Activated T-cell treated with anti-CD3 and anti-CD28 coated beads, Interleukin-2, amount 50 U/mL, for 4 hours (primary cell): Measurements from ENCODE around the gene ARHGEF1. TPM values are rescaled to one million over a fixed set of nuclear protein-coding genes. Genes with fewer than 3 reads are reported as not detected.

ENCODE experiments used
- ATAC-seq, 2 donors: fragments of 200-7000 bp; cut with Tn5 transposase; one replicate each; pipeline ENCODE4 v1.10.0; 2021
- DNase-seq: peaks from one replicate; pipeline ENCODE4 v3.0.0-alpha.2; 2020
- H3K27me3 Mint-ChIP-seq: one replicate; pipeline ENCODE4 v1.8.0; 2021; ENCODE audit warnings: low read depth, mixed read lengths
- H3K36me3 Mint-ChIP-seq: one replicate; pipeline ENCODE4 v1.8.0; 2022; ENCODE audit warnings: mixed read lengths; ENCODE audit not compliant: insufficient read depth
- H3K4me1 Mint-ChIP-seq: one replicate; pipeline ENCODE4 v1.8.0; 2021; ENCODE audit warnings: low read depth, mixed read lengths
- H3K4me3 Mint-ChIP-seq: one replicate; pipeline ENCODE4 v1.8.0; 2021; ENCODE audit warnings: mild to moderate bottlenecking, moderate library complexity, mixed read lengths
- H3K9me3 Mint-ChIP-seq: one replicate; pipeline ENCODE4 v1.8.0; 2021; ENCODE audit warnings: mixed read lengths
- total RNA-seq, 3 donors: library from RNA; stranded (reverse); gene quantifications; one replicate each; pipeline ENCODE4 v1.2.1, GENCODE V29; 2021

The ARHGEF1 gene
- total RNA-seq, 3 donors from 2014 or later, result 286 to 314 (median 301) TPM

DNA sequence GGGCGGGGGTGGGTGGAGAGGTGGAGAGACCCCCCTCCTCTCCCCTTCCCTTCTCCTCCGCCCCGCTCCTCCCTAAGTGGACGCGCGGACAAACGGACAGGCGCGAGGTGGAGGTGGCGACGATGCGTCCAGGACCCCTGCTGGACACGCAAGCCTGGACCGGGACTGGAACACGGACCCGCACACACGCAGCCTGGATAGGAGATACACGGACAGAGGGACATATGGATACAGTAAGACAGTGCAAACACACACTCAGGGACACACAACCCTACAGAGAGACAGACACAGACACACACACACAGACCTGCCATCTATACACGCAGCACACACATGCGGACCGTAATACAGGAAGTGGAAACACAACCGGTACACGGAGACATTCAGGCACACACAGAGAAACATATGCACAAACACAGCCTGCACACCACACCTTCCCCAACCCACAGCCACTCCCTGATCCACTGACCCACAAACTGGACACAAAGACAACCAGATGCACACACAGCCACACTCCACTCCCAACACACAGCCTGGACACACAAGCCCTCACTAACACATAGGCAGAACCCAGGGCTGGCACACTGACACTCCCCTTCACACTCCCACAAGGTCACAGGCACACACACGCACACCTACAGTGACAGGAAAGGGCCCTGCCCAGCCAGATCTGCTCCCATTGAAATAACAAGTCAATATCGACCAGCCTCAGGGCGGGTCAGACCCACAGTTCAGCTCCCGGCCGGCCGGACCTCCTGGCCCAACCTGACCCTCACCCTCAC is 46.0 kb downstream of the ARHGEF1 start:
- H3K9me3 Mint-ChIP-seq, result no peaks in the 10 kb centered on the region
- peaks cover 36% of the 10 kb centered on the region for H3K4me1 Mint-ChIP-seq
- no peaks in the 10 kb centered on the region for H3K36me3 Mint-ChIP-seq
- H3K4me3 Mint-ChIP-seq, result peak overlapping the region; percentile 83
- no peaks in the 10 kb centered on the region for H3K27me3 Mint-ChIP-seq
- peak; percentile 65 to 68 for ATAC-seq
- no peak for DNase-seq

DNA sequence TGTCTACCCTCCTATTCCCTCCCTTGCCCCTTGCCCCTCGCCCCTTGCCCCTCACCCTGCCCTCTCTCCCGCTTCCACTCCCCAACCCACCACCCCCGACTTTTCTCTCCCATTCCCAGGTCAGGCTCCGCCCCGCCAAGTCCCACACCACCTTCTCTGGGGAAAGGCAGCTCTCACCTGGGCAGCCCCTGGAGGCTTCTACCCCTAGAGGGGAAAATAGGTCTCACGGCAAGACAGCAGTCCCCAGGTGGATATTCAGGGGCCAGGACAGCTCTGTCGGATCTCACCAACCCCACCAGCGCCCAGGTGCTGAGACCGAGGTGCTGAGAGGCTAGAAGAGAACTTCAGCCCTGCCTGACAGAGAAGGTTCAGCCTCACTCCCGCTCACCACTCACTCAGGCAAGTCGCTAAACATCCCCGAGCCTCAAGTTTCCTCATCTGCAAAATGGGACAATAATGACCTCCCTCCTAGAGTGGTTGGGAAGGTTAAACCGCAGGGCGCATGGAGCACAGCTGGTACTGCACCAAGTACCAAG is 46.6 kb downstream of the ARHGEF1 start:
- ATAC-seq (no peak), DNase-seq (no peak)
- Mint-ChIP-seq H3K4me3 (peak overlapping the region; percentile 37), H3K9me3 (no peaks in the 10 kb centered on the region), H3K27me3 (no peaks in the 10 kb centered on the region), H3K4me1 (peaks cover 40% of the 10 kb centered on the region), H3K36me3 (no peaks in the 10 kb centered on the region)

DNA sequence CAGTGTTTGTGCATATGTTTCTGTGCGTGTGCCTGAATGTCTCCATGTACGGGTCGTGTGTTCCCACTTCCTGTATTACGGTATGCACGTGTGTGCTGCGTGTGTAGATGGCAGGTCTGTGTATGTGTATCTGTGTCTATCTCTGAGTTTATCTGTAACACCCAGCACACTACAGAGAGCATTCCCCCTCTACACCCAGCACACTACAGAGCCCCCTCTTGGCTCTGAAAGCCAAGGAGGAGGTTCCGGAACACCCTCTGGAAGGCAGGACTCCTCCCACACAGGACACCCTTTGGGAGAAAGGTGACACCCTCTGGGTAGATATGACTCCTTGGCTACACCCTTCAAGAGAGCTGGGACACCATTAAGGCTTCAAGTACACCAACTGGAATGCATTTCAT is 47.3 kb downstream of the ARHGEF1 start:
- H3K9me3 Mint-ChIP-seq, result no peaks in the 10 kb centered on the region
- H3K4me3 Mint-ChIP-seq, result no peak overlapping the region
- DNase-seq (no peak), ATAC-seq (no peak)
- peaks cover 2% of the 10 kb centered on the region for H3K27me3 Mint-ChIP-seq
- peaks cover 47% of the 10 kb centered on the region for H3K4me1 Mint-ChIP-seq
- H3K36me3 Mint-ChIP-seq, result no peaks in the 10 kb centered on the region

DNA sequence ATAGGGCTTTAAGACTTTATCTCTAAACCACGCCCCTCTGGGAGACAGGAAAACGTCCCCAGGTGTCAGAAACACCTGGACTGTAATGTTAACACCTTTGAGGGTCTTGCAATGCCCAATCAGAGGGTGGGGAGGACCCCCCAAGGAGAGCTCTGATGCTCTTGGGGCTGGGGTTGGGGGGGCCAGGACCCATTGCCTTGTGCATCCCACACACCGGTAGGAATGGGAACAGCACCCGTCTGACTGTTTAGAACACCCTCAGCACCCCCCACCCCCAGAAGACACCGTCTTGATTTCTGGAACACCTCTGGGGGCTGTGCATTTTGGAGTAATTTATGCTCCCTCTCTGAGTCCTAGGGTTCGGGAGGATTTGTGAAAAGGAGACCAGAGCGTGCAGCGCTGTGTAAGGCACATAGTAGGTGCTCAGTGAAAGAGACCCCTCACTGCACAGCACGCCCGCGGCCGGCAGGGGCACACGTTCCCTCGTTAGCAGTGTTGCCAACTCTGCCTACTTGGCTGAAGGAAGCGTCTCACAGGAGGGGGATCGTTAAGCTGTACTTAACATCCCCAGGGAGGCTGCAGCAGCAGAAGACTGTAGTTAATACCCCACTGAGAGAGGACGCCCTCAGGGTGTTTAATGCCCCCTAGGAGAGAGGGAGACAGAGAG is 48.1 kb downstream of the ARHGEF1 start:
- H3K4me1 Mint-ChIP-seq, result peaks cover 51% of the 10 kb centered on the region
- no peak overlapping the region for H3K4me3 Mint-ChIP-seq
- no peaks in the 10 kb centered on the region for H3K9me3 Mint-ChIP-seq

DNA sequence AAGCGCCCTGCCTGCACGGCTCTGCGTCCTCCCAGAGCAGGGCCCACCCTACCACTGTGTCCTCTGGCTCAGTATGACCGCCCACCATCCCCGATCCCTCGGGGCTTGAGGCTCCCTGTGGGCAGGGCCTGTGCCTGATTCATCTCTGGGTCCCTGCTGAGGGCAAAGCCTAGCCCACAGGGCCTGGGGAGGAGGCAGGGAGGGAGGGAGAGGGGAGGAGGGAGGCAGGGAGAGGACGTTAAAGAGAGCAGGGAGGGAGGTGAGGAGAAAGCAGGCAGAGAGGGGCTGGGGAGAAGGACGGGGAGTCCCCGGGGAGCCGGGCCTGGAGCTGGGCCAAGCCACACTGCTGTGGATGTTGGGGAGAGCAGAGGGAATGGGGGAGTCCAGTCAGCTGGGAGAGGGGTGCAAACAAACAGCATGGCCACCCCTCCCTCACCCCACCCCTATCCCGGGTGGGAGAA is 49.3 kb downstream of the ARHGEF1 start:
- H3K36me3 Mint-ChIP-seq, result no peaks in the 10 kb centered on the region
- no peak overlapping the region for H3K4me3 Mint-ChIP-seq
- peaks cover 60% of the 10 kb centered on the region for H3K4me1 Mint-ChIP-seq
- no peak for DNase-seq
- no peaks in the 10 kb centered on the region for H3K9me3 Mint-ChIP-seq
- ATAC-seq, result no peak
- peaks cover 4% of the 10 kb centered on the region for H3K27me3 Mint-ChIP-seq

More for the DNA sequence above, 48.1 kb downstream of the ARHGEF1 start:
- no peaks in the 10 kb centered on the region for H3K36me3 Mint-ChIP-seq
- H3K27me3 Mint-ChIP-seq, result peaks cover 2% of the 10 kb centered on the region
- no peak for DNase-seq
- ATAC-seq, result no peak

DNA sequence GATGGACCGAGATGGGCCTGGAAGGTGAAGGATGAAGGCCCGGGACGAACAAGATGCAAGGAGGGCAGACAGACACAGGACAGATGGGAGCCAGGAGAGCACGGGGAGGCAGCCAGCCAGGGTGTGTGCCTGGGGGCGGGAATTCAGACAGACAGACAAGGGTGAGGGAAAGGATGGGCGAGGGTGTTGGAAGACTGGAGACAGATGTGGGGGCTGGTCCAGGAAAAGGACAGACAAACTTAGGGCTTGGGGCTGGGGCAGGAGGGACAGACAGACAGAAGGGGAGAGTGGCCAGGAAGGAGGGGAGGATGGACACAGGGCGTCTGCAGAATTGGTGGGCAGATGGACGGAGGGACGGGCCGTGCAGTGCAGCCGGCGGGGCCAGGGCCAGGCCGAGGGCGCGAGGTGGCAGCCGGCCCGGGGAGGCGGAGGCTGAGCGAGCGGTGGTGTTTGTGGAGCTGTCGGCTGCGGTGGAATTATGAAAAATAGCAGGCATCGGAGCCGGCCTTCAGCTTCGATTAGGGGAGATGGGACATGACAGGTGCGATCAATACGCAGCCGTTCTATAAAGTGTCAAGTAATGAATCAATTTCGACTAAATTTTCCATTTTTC is 49.8 kb downstream of the ARHGEF1 start:
- no peaks in the 10 kb centered on the region for H3K36me3 Mint-ChIP-seq
- no peak for ATAC-seq
- H3K9me3 Mint-ChIP-seq, result no peaks in the 10 kb centered on the region
- H3K27me3 Mint-ChIP-seq, result peaks cover 4% of the 10 kb centered on the region
- no peak overlapping the region for H3K4me3 Mint-ChIP-seq
- H3K4me1 Mint-ChIP-seq, result peaks cover 64% of the 10 kb centered on the region
- no peak for DNase-seq

DNA sequence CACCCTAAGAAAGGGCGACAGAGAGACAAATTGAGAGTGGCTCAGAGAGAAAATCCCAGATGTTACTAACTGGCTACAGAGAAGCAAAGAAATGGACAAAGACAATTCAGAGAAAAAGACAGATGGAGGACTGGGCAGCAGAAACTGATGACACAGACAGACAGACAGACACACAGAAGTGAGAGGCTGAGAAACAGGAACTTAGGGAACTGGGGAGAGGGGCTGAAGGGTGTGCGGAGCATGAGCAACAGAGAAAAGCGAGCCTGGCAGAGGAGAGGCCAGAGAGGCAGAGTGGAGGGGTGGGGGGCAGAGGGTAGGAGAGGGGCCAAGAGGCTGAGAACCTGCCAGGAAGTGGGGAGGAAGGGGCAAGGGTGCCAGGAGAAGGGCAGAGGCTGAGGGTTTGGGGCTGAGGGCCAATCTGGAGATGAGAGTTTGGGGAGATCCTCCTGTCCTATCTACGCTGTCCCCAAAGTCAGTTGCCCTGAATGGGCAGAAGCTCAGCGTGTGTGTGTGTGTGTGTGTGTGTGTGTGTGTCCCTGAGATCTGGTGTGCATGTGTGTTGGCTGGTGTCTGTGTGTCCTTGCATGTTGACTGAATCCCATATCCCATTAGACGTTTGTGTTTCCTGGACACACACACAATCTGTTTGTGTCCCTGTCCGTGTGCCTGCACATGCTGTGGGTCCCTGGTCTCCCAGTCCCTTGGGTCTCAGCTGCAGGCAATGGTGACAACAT is 50.9 kb downstream of the ARHGEF1 start:
- peaks cover 4% of the 10 kb centered on the region for H3K27me3 Mint-ChIP-seq
- no peaks in the 10 kb centered on the region for H3K9me3 Mint-ChIP-seq
- ATAC-seq, result no peak
- no peak for DNase-seq
- no peak overlapping the region for H3K4me3 Mint-ChIP-seq
- peaks cover 61% of the 10 kb centered on the region for H3K4me1 Mint-ChIP-seq
- no peaks in the 10 kb centered on the region for H3K36me3 Mint-ChIP-seq

DNA sequence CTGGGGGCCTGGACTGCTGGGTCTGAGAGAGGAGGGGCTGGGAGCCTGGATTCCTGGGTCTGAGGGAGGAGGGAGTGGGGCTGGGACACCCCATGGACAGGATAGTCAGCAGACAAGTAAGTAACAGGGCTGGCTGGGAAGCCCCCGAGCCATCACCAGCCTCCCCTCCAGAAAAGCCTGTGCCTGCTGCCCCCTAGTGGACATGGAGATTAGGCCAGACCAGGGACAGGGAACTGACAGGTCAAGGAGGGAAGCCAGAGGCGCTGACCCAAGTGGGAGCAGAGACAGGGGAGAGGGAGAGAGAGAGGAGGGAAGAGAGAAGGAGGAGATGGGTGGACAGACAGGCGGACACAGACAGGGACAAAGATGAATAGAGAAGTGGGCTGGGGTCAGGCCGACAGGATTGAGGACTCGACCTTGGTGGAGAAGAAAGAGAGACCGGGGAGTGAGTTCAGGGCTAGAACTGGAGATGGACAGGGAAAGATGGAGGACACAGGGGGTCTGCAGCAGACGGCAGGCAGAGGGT is 51.9 kb downstream of the ARHGEF1 start:
- Mint-ChIP-seq H3K36me3 (no peaks in the 10 kb centered on the region), H3K9me3 (no peaks in the 10 kb centered on the region), H3K27me3 (peaks cover 4% of the 10 kb centered on the region), H3K4me1 (peaks cover 52% of the 10 kb centered on the region), H3K4me3 (peak overlapping the region; percentile 31)
- DNase-seq (peak; percentile 81), ATAC-seq (peak; percentile 64 to 65)

DNA sequence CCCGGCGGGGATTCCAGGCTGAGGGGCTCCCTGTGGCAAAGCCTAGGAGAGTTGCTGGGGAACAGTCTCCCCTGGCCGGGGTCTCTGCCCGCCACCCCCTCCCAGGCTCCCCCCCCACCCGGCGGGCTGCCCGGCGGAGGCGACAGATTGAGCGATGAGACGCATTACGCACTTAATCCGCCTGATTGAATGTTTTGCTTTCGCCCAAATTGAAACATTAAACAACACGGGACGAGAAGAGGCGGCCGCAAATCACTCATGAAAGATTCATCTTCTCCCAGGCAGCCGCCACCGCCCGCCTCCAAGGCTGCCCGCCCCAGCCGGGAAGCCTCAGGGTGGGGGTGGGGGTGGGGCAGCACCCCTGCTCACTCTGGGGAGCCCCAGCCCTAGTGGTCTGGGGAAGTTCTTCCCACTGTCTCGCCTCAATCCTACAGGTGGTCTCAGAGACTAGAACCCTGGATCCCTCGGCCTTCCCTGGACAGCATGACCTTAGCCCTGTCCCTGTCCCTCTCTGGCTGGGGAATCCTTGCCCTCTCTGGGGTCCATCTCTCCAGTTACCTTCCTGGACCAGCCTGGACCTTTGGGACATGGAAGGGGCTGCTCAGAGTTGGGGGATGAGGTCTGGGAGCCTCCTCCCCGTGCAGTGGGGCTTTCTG is 52.9 kb downstream of the ARHGEF1 start:
- H3K4me3 Mint-ChIP-seq, result no peak overlapping the region
- peaks cover 46% of the 10 kb centered on the region for H3K4me1 Mint-ChIP-seq
- H3K36me3 Mint-ChIP-seq, result no peaks in the 10 kb centered on the region
- peaks cover 4% of the 10 kb centered on the region for H3K27me3 Mint-ChIP-seq
- DNase-seq (no peak), ATAC-seq (peak in 1 of 2 donors; percentile 4)
- H3K9me3 Mint-ChIP-seq, result no peaks in the 10 kb centered on the region

DNA sequence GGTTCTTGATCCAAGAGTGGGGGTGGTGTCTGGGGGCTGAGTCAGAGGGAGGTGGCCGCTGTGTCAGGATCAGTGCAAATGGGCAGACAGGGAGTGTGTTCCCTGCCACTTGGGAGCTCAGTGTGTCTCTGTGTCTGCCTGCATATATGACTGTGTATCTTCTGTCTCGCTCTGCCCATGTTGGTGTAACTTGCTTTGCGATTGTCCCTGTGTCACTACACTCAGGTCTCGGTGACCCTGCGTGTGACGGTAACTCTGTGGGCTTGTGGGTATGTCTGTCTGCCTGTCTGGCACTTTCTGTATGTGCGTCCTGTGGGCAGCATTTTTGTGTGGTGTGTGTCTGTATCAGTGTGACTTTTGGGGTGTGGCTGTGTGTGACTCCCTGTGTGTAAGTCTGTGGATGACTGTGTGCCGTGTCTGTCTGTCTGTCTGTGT is 53.4 kb downstream of the ARHGEF1 start:
- no peaks in the 10 kb centered on the region for H3K9me3 Mint-ChIP-seq
- no peaks in the 10 kb centered on the region for H3K36me3 Mint-ChIP-seq
- ATAC-seq, result peak; percentile 61 to 75
- peaks cover 47% of the 10 kb centered on the region for H3K4me1 Mint-ChIP-seq
- peaks cover 5% of the 10 kb centered on the region for H3K27me3 Mint-ChIP-seq
- DNase-seq, result peak; percentile 45
- H3K4me3 Mint-ChIP-seq, result peak overlapping the region; percentile 1

DNA sequence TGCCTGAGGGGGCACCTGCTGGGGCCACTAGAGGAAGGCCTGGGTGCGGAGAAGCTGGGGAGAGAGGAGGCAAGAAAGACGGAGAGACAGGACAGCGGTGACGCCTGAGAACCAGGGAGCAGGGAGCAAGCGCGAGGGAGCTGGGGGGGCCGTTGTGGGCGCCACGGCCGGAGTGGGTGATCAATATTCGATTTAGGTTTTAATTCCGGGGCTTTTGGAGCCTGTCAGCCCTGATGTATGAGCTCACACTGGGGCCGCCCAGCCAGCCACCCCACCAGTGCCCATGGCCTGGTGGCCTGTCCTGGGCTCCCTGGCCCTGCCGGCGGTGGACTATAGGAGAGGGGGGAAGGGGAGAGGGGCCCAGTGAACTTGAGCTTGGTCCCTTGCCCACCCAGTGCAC is 54.0 kb downstream of the ARHGEF1 start:
- ATAC-seq, result no peak
- H3K9me3 Mint-ChIP-seq, result no peaks in the 10 kb centered on the region
- peaks cover 7% of the 10 kb centered on the region for H3K27me3 Mint-ChIP-seq
- peaks cover 52% of the 10 kb centered on the region for H3K4me1 Mint-ChIP-seq
- no peak for DNase-seq
- H3K4me3 Mint-ChIP-seq, result no peak overlapping the region
- no peaks in the 10 kb centered on the region for H3K36me3 Mint-ChIP-seq

DNA sequence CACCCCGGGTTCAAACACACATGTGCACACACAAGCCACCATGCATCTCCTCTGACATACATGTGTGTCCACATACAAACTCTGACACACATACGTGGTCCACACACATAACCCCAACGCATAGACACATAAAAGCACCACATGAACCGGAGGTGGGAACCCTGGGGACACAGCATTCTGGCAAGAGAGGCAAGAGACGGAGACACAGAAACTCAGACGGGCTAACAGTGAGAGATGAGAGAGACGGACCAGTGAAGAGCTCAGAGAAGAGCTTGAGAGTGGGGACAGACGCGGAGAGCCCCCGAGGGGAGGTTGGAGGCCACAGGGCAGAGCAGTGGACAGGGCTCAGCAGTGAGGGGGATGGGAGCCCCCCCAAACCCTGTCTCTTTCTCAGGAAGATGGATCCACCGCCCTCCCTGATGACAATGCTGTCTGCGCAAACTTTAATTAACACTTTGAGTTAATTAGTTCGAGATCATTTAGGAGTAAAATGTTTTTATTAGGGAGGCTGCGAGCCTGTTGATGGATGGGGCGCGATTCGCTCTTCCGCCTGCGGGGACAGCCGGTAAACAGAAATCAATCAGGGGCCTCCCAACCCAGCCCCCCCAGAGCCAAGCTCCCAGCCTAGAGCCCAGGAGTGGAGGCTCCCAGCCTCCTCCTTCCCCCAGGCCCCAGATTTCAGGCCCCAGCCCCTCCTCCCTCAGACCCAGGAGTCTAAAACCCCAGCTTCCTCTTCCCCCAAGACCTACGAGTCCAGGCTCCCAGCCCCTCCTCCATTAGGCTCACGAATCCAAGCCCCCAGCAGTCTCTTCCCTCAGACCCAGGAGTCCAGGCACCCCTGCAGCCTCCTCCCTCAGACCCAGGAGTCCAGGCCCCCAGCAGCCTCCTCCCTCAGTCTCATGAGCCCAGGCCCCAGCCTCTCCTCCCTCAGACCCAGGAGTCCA is 54.8 kb downstream of the ARHGEF1 start:
- no peaks in the 10 kb centered on the region for H3K36me3 Mint-ChIP-seq
- H3K4me1 Mint-ChIP-seq, result peaks cover 53% of the 10 kb centered on the region
- ATAC-seq (no peak), DNase-seq (no peak)
- H3K4me3 Mint-ChIP-seq, result peak overlapping the region; percentile 0
- H3K27me3 Mint-ChIP-seq, result peaks cover 7% of the 10 kb centered on the region
- H3K9me3 Mint-ChIP-seq, result no peaks in the 10 kb centered on the region
